HG03025 (cell line): Measurements from ENCODE around the gene METAP1D.
A peak's percentile ranks its signal among the peaks of the same experiment; 100 is the strongest.
"Not testable (repeated sequence)": the region's sequence is repeated elsewhere in the genome, so short reads cannot be mapped to it uniquely, and the experiment has no call there.

Experiments used
- ATAC-seq: cut with Tn5 transposase; IDR thresholded peaks from one replicate; pipeline ENCODE4 v1.9.1; 2021; ENCODE audit warnings: mild to moderate bottlenecking, moderate library complexity; ENCODE audit not compliant: unreplicated experiment, low FRiP score

Gene METAP1D

DNA sequence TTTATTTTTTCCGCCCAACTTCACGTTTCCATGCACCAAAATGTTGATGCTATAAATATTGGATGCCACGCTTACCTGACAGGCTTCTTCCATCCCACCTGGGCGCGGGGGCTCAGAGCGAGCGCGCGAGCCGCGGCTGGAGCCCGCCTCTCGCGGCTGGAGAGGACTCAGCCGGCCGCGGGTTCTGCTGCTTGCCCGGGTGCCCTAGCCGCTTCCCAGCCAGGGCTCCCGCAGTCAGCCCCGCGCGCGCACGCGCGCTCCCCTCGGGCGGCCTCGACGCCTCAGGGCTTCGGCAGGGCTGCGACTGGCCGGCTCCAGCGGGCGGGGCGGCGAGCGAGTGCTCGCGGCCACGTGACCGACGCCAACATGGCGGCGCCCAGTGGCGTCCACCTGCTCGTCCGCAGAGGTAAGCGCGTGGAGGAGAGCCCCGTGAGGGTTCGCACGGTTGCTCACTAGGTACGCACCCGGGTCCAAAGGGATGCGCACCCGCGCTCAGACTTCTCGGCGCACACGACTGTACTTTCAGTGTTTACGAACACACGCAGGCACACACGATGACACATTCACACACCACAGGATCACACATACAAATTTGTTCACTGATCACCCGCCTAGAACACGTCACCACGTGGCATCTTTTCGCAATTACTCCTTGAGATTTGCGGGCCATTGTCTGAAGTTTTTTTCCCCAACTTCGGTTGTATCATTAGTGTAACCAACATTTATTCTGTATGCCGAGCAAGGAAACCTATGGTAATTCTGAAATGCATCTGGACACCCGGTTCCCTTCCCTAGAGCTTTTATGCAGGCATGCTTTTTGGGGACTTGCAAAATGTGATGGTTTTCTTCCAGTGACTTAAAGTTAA is at the start of gene METAP1D:
Gene METAP1D, plus strand, starts transcription at position 350 of the 866 bp plus-strand sequence. Its CDS starts 17 bp downstream, at position 367.
- ATAC-seq, result peak; percentile 92

GRCh38 chr2:171952276-171952675 is 47.5 kb upstream of the METAP1D start:
- ATAC-seq, result no peak

- ATAC-seq, result no peak
Observed at GRCh38 chr2:171952748-171953147, 47.0 kb upstream of the METAP1D start.

DNA sequence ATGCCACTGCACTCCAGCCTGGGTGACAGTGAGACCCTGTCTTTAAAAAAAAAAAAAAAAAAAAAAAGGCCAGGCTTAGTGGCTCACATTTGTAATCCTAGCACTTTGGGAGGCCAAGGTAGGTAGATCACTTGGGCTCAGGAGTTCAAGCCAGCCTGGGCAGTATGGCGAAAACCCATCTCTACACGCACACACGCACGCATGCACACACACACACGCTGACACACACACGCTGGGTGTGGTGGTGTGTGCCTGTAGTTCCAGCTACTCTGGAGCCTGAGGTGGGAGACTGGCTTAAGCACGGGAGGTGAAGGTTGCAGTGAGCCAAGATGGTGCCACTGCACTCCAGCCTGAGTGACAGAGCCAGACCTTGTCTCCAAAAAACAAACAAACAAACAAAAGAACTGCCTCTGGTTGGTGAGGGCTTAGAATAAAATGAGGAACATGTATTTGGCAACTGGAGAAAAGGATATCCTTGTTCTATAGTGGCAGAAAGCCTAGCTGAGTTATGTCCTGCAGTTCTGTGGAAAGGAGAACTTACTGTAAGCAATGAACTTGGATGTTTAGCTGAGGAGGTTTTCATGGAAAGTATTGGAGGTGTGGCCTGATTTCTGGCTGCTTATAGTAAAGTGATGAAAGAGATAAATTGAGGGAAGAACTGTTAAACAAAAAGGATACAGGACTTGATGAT is 43.5 kb upstream of the METAP1D start:
- ATAC-seq, result no peak

DNA sequence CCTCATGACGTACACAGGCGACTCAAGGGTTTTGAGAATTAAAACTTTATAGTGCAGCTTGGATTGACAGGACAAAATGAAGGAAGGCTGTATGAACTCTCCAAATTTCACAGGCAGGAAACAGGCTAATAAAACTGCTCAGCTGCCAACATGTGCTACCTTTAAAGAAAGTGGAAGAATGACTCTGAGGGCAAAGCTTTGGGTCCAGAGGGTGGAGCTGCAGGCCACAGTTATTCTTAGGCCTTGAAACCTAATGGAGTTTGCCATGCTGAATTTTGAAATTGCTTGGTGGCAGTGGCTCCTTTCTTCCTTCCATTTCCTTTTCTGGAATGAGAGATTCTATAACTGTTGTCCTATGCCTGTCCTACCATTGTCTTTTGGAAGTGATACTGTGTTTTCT is 42.7 kb upstream of the METAP1D start:
- ATAC-seq, result no peak

GRCh38 chr2:171958475-171958874 is 41.3 kb upstream of the METAP1D start:
- ATAC-seq, result no peak

GRCh38 chr2:171959998-171960397 is 39.8 kb upstream of the METAP1D start:
- no peak for ATAC-seq

DNA sequence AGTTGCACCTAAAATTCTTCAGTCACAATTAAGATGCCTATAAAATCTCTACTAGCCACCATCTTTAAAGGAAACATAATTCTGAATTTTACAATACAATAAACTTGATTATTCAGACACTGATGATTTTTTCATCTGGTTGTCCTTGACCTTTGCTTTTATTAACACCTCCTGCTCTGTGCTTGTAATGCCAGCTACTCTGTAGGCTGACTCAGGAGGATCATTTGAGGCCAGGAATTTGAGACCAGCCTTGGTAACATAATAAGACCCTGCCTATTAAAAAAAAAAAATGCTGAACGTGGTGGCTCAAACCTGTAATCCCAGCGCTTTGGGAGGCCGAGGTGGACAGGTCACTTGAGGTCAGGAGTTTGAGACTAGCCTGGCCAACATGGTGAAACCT is 39.2 kb upstream of the METAP1D start:
- ATAC-seq, result no peak

GRCh38 chr2:171963198-171963597 is 36.6 kb upstream of the METAP1D start:
- no peak for ATAC-seq

DNA sequence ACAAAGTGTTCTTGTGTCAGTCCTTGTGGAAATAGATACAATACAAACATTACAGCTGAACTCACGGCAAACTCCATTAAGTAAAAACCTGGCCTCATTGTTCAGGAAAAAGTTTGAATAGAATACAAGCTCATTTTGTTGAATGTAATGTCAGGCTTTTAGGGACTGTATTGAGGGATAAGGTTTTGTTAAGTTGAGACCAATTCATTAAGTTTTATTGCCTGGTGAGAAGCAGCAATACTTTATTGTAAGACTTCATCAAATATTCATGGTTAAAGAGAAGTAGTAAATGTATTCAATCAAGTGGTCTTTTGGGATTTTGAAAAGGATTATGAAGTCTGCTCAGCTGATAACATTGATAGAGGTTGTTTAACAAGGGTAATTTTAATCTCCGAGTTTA is 35.4 kb upstream of the METAP1D start:
- ATAC-seq, result no peak

DNA sequence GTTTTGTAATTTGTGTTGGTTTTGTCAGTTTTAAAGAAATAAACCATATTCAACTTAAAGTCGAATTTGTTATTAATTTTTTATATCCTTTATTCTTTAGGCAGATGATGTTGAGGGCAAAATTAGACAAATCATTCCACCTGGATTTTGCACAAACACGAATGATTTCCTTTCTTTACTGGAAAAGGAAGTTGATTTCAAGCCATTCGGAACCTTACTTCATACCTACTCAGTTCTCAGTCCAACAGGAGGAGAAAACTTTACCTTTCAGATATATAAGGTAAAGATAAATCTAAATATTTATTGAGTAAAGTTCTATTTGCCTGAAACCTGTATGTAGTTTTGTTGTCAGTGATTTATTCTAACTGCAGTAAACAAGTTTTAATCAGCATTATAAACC is 34.5 kb upstream of the METAP1D start:
- no peak for ATAC-seq

DNA sequence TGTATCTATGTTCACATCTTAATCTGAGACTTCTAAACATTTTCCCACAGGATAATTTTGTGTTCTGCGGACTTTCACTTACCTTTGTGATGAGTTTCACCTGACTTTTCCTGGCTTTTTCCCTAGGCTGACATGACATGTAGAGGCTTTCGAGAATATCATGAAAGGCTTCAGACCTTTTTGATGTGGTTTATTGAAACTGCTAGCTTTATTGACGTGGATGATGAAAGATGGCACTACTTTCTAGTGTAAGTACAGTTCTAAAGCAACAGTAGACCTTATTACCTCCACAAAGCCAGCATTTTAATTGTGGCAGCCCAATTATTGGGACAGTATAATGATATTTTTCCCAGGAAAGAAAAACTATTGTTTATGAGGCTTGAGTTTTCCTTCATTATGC is 34.1 kb upstream of the METAP1D start:
- no peak for ATAC-seq

- no peak for ATAC-seq
Observed at GRCh38 chr2:171966235-171966634, 33.5 kb upstream of the METAP1D start.

GRCh38 chr2:171966688-171967087 is 33.1 kb upstream of the METAP1D start:
- no peak for ATAC-seq

DNA sequence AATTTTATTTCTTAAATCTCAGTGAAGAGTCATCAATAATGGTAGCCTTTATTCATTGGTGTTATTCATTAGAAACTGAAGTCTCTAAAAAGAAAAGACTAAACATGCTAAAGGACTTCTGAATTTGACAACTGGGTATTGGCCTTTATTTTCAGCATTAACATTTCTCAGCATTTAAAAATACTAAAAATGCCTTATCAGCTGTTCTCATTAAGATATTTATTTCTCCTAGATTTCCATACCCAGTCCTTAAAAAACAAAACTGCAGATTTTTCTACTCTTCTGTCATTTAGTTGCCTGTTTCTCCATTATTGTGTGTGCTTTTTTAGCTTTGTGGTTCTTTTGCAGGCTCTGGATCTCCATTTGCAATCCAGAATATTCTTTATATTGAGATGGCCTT is 31.2 kb upstream of the METAP1D start:
- no peak for ATAC-seq

DNA sequence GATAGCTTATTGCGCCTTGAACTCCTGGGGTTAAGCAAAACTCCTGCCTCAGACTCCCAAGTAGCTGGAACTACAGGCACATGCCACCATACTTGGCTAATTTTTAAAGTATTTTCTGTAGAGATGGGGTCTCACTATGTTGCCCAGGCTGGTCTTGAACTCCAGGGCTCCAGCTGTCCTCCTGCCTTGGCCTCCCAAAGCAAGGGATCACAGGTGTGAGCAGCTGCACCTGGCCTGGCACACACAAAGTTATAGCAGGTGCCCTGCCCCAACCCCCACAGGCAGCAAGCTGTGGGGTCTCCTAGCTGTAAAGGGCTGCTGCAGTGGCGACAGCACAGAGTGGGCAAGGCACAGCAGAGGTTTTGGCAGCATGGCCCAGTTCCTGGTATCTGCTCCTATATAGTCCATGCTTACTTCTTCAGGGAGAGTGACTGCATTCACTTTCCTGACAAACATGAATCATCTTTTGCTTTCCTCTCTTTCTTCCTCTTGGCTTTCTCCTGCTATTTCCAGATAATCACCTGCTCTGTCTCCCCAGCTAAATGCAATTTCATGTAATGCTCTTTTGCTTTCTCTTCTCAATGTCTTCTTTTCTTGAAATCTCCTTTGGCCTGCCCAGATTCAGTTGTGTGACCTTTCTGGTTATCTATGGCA is 27.3 kb upstream of the METAP1D start:
- no peak for ATAC-seq

DNA sequence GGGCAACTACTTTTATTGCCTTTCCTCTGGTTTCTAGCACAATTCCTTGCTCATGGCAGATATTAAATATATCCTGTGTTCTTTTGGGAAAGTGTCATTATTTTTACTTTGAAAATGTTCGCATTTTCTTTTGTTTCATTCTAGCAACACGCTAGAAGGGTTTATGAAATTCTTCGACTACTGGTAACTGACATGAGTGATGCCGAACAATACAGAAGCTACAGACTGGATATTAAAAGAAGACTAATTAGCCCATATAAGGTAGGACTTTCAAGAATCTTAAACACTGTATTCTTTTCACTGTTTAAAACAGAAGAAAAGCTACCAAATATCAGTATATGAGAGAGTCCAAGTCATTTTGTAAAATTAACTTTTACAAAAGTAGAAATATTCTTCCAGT is 20.6 kb upstream of the METAP1D start:
- ATAC-seq, result no peak

DNA sequence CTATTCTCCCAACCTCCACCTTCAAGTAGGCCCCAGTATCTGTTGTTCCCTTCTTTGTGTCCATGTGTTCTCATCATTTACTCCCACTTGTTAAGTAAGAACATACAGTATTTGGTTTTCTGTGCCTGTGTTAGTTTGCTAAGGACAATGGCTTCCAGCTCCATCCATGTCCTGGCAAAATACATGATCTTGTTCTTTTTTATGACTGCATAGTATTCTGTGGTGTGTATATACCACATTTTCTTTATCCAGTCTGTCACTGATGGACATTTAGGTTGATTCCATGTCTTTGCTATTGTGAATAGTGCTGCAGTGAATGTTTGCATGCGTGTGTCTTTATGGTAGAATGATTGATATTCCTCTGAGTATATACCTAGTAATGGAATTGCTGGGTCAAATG is 15.8 kb upstream of the METAP1D start:
- ATAC-seq, result not testable (repeated sequence)

- ATAC-seq, result no peak
Observed at GRCh38 chr2:171985076-171985475, 14.7 kb upstream of the METAP1D start.

GRCh38 chr2:171986778-171987177 is 13.0 kb upstream of the METAP1D start:
- ATAC-seq, result no peak

GRCh38 chr2:171991027-171991426 is 8.7 kb upstream of the METAP1D start:
- ATAC-seq, result no peak
